GM13976 (cell line): Measurements from ENCODE around the gene FLII.

Experiments used
- DNase-seq: peaks from one replicate; pipeline ENCODE4 v3.0.0; 2012; ENCODE audit warnings: low spot score
- in situ Hi-C: fragments of 300-500 bp; cut with MboI; formaldehyde crosslinking; loops from one replicate; pipeline ENCODE4 v1.12.0; 2022; ENCODE audit warnings: low sequenced_read_pairs, mixed read lengths, inconsistent platforms; ENCODE audit not compliant: unreplicated experiment
- TF ChIP-seq, protein P1 (sequence below): IDR thresholded peaks from 2 replicates; pipeline ENCODE4 v1.5.1; 2012; ENCODE audit warnings: borderline replicate concordance, mild to moderate bottlenecking; ENCODE audit not compliant: insufficient read depth; ENCODE audit errors: extremely low read depth, missing control alignments, control extremely low read depth

Gene FLII

GRCh38 chr17:18254888-18255649 lies 3.5 kb downstream of the FLII start:
- DNase-seq: no peak
- TF ChIP-seq, protein P1, sequence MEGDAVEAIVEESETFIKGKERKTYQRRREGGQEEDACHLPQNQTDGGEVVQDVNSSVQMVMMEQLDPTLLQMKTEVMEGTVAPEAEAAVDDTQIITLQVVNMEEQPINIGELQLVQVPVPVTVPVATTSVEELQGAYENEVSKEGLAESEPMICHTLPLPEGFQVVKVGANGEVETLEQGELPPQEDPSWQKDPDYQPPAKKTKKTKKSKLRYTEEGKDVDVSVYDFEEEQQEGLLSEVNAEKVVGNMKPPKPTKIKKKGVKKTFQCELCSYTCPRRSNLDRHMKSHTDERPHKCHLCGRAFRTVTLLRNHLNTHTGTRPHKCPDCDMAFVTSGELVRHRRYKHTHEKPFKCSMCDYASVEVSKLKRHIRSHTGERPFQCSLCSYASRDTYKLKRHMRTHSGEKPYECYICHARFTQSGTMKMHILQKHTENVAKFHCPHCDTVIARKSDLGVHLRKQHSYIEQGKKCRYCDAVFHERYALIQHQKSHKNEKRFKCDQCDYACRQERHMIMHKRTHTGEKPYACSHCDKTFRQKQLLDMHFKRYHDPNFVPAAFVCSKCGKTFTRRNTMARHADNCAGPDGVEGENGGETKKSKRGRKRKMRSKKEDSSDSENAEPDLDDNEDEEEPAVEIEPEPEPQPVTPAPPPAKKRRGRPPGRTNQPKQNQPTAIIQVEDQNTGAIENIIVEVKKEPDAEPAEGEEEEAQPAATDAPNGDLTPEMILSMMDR: no peak
- in situ Hi-C loops: no loop called here

- TF ChIP-seq, protein P1: no peak
- in situ Hi-C loops: no loop called here
- no peak for DNase-seq
Observed at GRCh38 chr17:18253947-18254821, 4.4 kb downstream of the FLII start.

- TF ChIP-seq, protein P1: no peak
- in situ Hi-C loops: no loop called here
- no peak for DNase-seq
Observed at GRCh38 chr17:18253187-18253884, 5.2 kb downstream of the FLII start.

GRCh38 chr17:18252160-18252559 lies 6.4 kb downstream of the FLII start:
- no peak for DNase-seq
- TF ChIP-seq, protein P1: no peak
- in situ Hi-C loops: no loop called here

- TF ChIP-seq, protein P1: no peak
- DNase-seq: no peak
- in situ Hi-C loops: no loop called here
Observed at GRCh38 chr17:18251204-18251603, 7.3 kb downstream of the FLII start.

GRCh38 chr17:18250708-18251107 lies 7.8 kb downstream of the FLII start:
- TF ChIP-seq, protein P1: no peak
- in situ Hi-C loops: no loop called here

More at GRCh38 chr17:18250708-18251107, 7.8 kb downstream of the FLII start:
- DNase-seq: no peak
